OCI-LY1 (cell line): ENCODE data around the gene RAB3C.

ENCODE experiments used
- CTCF ChIP-seq: fragments of 200-600 bp; sonication (generic), shearing (Covaris generic); IDR thresholded peaks from 2 replicates; pipeline ENCODE4 v1.5.1; 2017; ENCODE audit warnings: mild to moderate bottlenecking, antibody characterized with exemption, low read length, moderate library complexity, mixed read lengths
- EZH2 ChIP-seq: fragments of 200-600 bp; sonication (generic), shearing (Covaris generic); IDR thresholded peaks from 2 replicates; pipeline ENCODE4 v1.8.0; 2017; ENCODE audit warnings: borderline replicate concordance, mixed run types, mild to moderate bottlenecking, antibody characterized with exemption, low read length, moderate library complexity, mixed read lengths

- TF ChIP-seq CTCF (no peak), EZH2 (no peak)
Observed at GRCh38 chr5:58810086-58810485, 227.2 kb downstream of the RAB3C start.
